ENCODE data around the gene KREMEN1.

Gene KREMEN1

GRCh38 chr22:29087012-29087411 lies 14.2 kb downstream of the KREMEN1 start:
- ChIA-PET CTCF (no interaction called here), POLR2A (no interaction called here)
- TF ChIP-seq CTCF (IDR thresholded peaks at IDR 0.05; ENCODE audit: insufficient read depth, low read length, missing control alignments): no peak
- DNase-seq (ENCODE audit: low read depth, low spot score): no peak
- no peak overlapping the region for H3K4me3 ChIP-seq (ENCODE audit: low read depth, low read length)

GRCh38 chr22:29088809-29089208 lies 16.0 kb downstream of the KREMEN1 start:
- POLR2A ChIA-PET: no interaction called here
- CTCF ChIA-PET: interaction anchor here (1.0 to 2.3 kb wide), 3 partner anchors 14 to 157 kb away, joined by 3 to 10 read pairs (median 3); no protein-coding TSS in a partner anchor
- DNase-seq (ENCODE audit: low read depth, low spot score): no peak
- TF ChIP-seq CTCF (IDR thresholded peaks at IDR 0.05; ENCODE audit: insufficient read depth, low read length, missing control alignments): no peak
- H3K4me3 ChIP-seq (ENCODE audit: low read depth, low read length): no peak overlapping the region

GRCh38 chr22:29089507-29089906 lies 16.7 kb downstream of the KREMEN1 start:
- DNase-seq (ENCODE audit: low read depth, low spot score): no peak
- no peak for TF ChIP-seq CTCF (IDR thresholded peaks at IDR 0.05; ENCODE audit: insufficient read depth, low read length, missing control alignments)
- no peak overlapping the region for H3K4me3 ChIP-seq (ENCODE audit: low read depth, low read length)
- ChIA-PET POLR2A (no interaction called here), CTCF (interaction anchor here (2.3 kb wide), 1 partner anchor 65 kb away, joined by 10 read pairs; no protein-coding TSS in a partner anchor)

GRCh38 chr22:29090039-29090438 lies 17.2 kb downstream of the KREMEN1 start:
- ChIA-PET POLR2A (no interaction called here), CTCF (interaction anchor here (1.2 to 2.3 kb wide), 2 partner anchors 15 to 64 kb away, joined by 3 to 10 read pairs; no protein-coding TSS in a partner anchor)
- no peak for TF ChIP-seq CTCF (IDR thresholded peaks at IDR 0.05; ENCODE audit: insufficient read depth, low read length, missing control alignments)

GRCh38 chr22:29092243-29092642 lies 19.4 kb downstream of the KREMEN1 start:
- CTCF ChIA-PET: interaction anchor here (1.2 kb wide), 2 partner anchors 10 to 62 kb away, joined by 3 read pairs; no protein-coding TSS in a partner anchor
- no peak for TF ChIP-seq CTCF (IDR thresholded peaks at IDR 0.05; ENCODE audit: insufficient read depth, low read length, missing control alignments)
- POLR2A ChIA-PET: no interaction called here
- H3K4me3 ChIP-seq (ENCODE audit: low read depth, low read length): no peak overlapping the region
- no peak for DNase-seq (ENCODE audit: low read depth, low spot score)

More at GRCh38 chr22:29090039-29090438, 17.2 kb downstream of the KREMEN1 start:
- no peak overlapping the region for H3K4me3 ChIP-seq (ENCODE audit: low read depth, low read length)
- DNase-seq (ENCODE audit: low read depth, low spot score): no peak

- POLR2A ChIA-PET: no interaction called here
- no peak for TF ChIP-seq CTCF (IDR thresholded peaks at IDR 0.05; ENCODE audit: insufficient read depth, low read length, missing control alignments)
- no peak for DNase-seq (ENCODE audit: low read depth, low spot score)
- H3K4me3 ChIP-seq (ENCODE audit: low read depth, low read length): no peak overlapping the region
- CTCF ChIA-PET: interaction anchor here (0.9 to 1.3 kb wide), 3 partner anchors 11 to 153 kb away, joined by 3 to 8 read pairs (median 4); no protein-coding TSS in a partner anchor
These were observed 20.2 kb downstream of the KREMEN1 start for GRCh38 chr22:29093030-29093429.
